ENCODE data around the gene ERG28.

Gene ERG28
- 10.5 to 14.4 (median 12.7) reads per million in 3 donors for total RNA-seq

GRCh38 chr14:75660630-75661498 is at the start of gene ERG28, which contains the start of gene TTLL5:
ERG28 (minus strand) TSS chr14:75660876; CDS start chr14:75657502, 3,374 bp downstream.
TTLL5 (plus strand) TSS chr14:75661246; CDS start chr14:75663150, 1,904 bp downstream.
- Histone ChIP-seq H3K36me3 (ENCODE audit: control insufficient read depth, insufficient read depth, low read length) (peaks cover 3% of the 10 kb centered on the region), H3K4me3 (ENCODE audit: insufficient read depth, low read depth, low read length, poor library complexity, severe bottlenecking) (peak within 1 kb of the TSS; percentile 89), H3K9me3 (ENCODE audit: control insufficient read depth, low read length) (no peaks in the 10 kb centered on the region), H3K27ac (ENCODE audit: insufficient read depth, low read length, poor library complexity, severe bottlenecking) (peak within 1 kb of the TSS; percentile 91), H3K4me1 (ENCODE audit: control insufficient read depth, insufficient read depth, low read length, poor library complexity, severe bottlenecking) (peaks cover 8% of the 10 kb centered on the region), H3K27me3 (replicated peaks; ENCODE audit: control insufficient read depth, insufficient read depth, low read length, poor library complexity, severe bottlenecking) (no peaks in the 10 kb centered on the region)
- DNase-seq = peak; percentile 95 to 96 (median 96)

- Histone ChIP-seq H3K4me1 (ENCODE audit: control insufficient read depth, insufficient read depth, low read length, poor library complexity, severe bottlenecking) (no peaks in the 10 kb centered on the region), H3K27me3 (replicated peaks; ENCODE audit: control insufficient read depth, insufficient read depth, low read length, poor library complexity, severe bottlenecking) (no peaks in the 10 kb centered on the region), H3K27ac (ENCODE audit: insufficient read depth, low read length, poor library complexity, severe bottlenecking) (no peak overlapping the region), H3K4me3 (ENCODE audit: insufficient read depth, low read depth, low read length, poor library complexity, severe bottlenecking) (no peak overlapping the region), H3K9me3 (ENCODE audit: control insufficient read depth, low read length) (no peaks in the 10 kb centered on the region), H3K36me3 (ENCODE audit: control insufficient read depth, insufficient read depth, low read length) (peaks cover 3% of the 10 kb centered on the region)
- peak; percentile 3 to 34 (median 5) for DNase-seq
Measured at GRCh38 chr14:75709207-75709812, 48.6 kb upstream of the ERG28 start.

GRCh38 chr14:75705014-75705413 is 44.3 kb upstream of the ERG28 start:
- Histone ChIP-seq H3K27ac (ENCODE audit: insufficient read depth, low read length, poor library complexity, severe bottlenecking) (no peak overlapping the region), H3K9me3 (ENCODE audit: control insufficient read depth, low read length) (no peaks in the 10 kb centered on the region), H3K27me3 (replicated peaks; ENCODE audit: control insufficient read depth, insufficient read depth, low read length, poor library complexity, severe bottlenecking) (no peaks in the 10 kb centered on the region), H3K4me1 (ENCODE audit: control insufficient read depth, insufficient read depth, low read length, poor library complexity, severe bottlenecking) (no peaks in the 10 kb centered on the region), H3K36me3 (ENCODE audit: control insufficient read depth, insufficient read depth, low read length) (peaks cover 5% of the 10 kb centered on the region), H3K4me3 (ENCODE audit: insufficient read depth, low read depth, low read length, poor library complexity, severe bottlenecking) (no peak overlapping the region)
- no peak for DNase-seq

- H3K27ac ChIP-seq (ENCODE audit: insufficient read depth, low read length, poor library complexity, severe bottlenecking) = no peak overlapping the region
- H3K27me3 ChIP-seq (replicated peaks; ENCODE audit: control insufficient read depth, insufficient read depth, low read length, poor library complexity, severe bottlenecking) = no peaks in the 10 kb centered on the region
- no peaks in the 10 kb centered on the region for H3K4me1 ChIP-seq (ENCODE audit: control insufficient read depth, insufficient read depth, low read length, poor library complexity, severe bottlenecking)
- DNase-seq = no peak
- no peaks in the 10 kb centered on the region for H3K9me3 ChIP-seq (ENCODE audit: control insufficient read depth, low read length)
- peaks cover 10% of the 10 kb centered on the region for H3K36me3 ChIP-seq (ENCODE audit: control insufficient read depth, insufficient read depth, low read length)
- H3K4me3 ChIP-seq (ENCODE audit: insufficient read depth, low read depth, low read length, poor library complexity, severe bottlenecking) = no peak overlapping the region
Measured at GRCh38 chr14:75703467-75703866, 42.8 kb upstream of the ERG28 start.

GRCh38 chr14:75702616-75703261 is 42.1 kb upstream of the ERG28 start:
- Histone ChIP-seq H3K27ac (ENCODE audit: insufficient read depth, low read length, poor library complexity, severe bottlenecking) (no peak overlapping the region), H3K27me3 (replicated peaks; ENCODE audit: control insufficient read depth, insufficient read depth, low read length, poor library complexity, severe bottlenecking) (no peaks in the 10 kb centered on the region), H3K9me3 (ENCODE audit: control insufficient read depth, low read length) (no peaks in the 10 kb centered on the region), H3K4me1 (ENCODE audit: control insufficient read depth, insufficient read depth, low read length, poor library complexity, severe bottlenecking) (no peaks in the 10 kb centered on the region), H3K4me3 (ENCODE audit: insufficient read depth, low read depth, low read length, poor library complexity, severe bottlenecking) (no peak overlapping the region), H3K36me3 (ENCODE audit: control insufficient read depth, insufficient read depth, low read length) (peaks cover 16% of the 10 kb centered on the region)
- no peak for DNase-seq

- no peak for DNase-seq
Measured at GRCh38 chr14:75702122-75702521, 41.4 kb upstream of the ERG28 start.

GRCh38 chr14:75700295-75700694 is 39.6 kb upstream of the ERG28 start:
- Histone ChIP-seq H3K36me3 (ENCODE audit: control insufficient read depth, insufficient read depth, low read length) (peaks cover 18% of the 10 kb centered on the region), H3K9me3 (ENCODE audit: control insufficient read depth, low read length) (no peaks in the 10 kb centered on the region), H3K4me1 (ENCODE audit: control insufficient read depth, insufficient read depth, low read length, poor library complexity, severe bottlenecking) (no peaks in the 10 kb centered on the region), H3K27me3 (replicated peaks; ENCODE audit: control insufficient read depth, insufficient read depth, low read length, poor library complexity, severe bottlenecking) (no peaks in the 10 kb centered on the region), H3K4me3 (ENCODE audit: insufficient read depth, low read depth, low read length, poor library complexity, severe bottlenecking) (no peak overlapping the region), H3K27ac (ENCODE audit: insufficient read depth, low read length, poor library complexity, severe bottlenecking) (no peak overlapping the region)
- DNase-seq = no peak

More at GRCh38 chr14:75702122-75702521, 41.4 kb upstream of the ERG28 start:
- Histone ChIP-seq H3K4me1 (ENCODE audit: control insufficient read depth, insufficient read depth, low read length, poor library complexity, severe bottlenecking) (no peaks in the 10 kb centered on the region), H3K27me3 (replicated peaks; ENCODE audit: control insufficient read depth, insufficient read depth, low read length, poor library complexity, severe bottlenecking) (no peaks in the 10 kb centered on the region), H3K27ac (ENCODE audit: insufficient read depth, low read length, poor library complexity, severe bottlenecking) (no peak overlapping the region), H3K4me3 (ENCODE audit: insufficient read depth, low read depth, low read length, poor library complexity, severe bottlenecking) (no peak overlapping the region), H3K36me3 (ENCODE audit: control insufficient read depth, insufficient read depth, low read length) (peaks cover 18% of the 10 kb centered on the region), H3K9me3 (ENCODE audit: control insufficient read depth, low read length) (no peaks in the 10 kb centered on the region)

- DNase-seq = no peak
- H3K36me3 ChIP-seq (ENCODE audit: control insufficient read depth, insufficient read depth, low read length) = peaks cover 18% of the 10 kb centered on the region
- no peaks in the 10 kb centered on the region for H3K9me3 ChIP-seq (ENCODE audit: control insufficient read depth, low read length)
- H3K27me3 ChIP-seq (replicated peaks; ENCODE audit: control insufficient read depth, insufficient read depth, low read length, poor library complexity, severe bottlenecking) = no peaks in the 10 kb centered on the region
- H3K27ac ChIP-seq (ENCODE audit: insufficient read depth, low read length, poor library complexity, severe bottlenecking) = no peak overlapping the region
- H3K4me1 ChIP-seq (ENCODE audit: control insufficient read depth, insufficient read depth, low read length, poor library complexity, severe bottlenecking) = no peaks in the 10 kb centered on the region
- H3K4me3 ChIP-seq (ENCODE audit: insufficient read depth, low read depth, low read length, poor library complexity, severe bottlenecking) = no peak overlapping the region
Measured at GRCh38 chr14:75699331-75699730, 38.7 kb upstream of the ERG28 start.

GRCh38 chr14:75697918-75698317 is 37.2 kb upstream of the ERG28 start:
- H3K27me3 ChIP-seq (replicated peaks; ENCODE audit: control insufficient read depth, insufficient read depth, low read length, poor library complexity, severe bottlenecking) = no peaks in the 10 kb centered on the region
- no peak overlapping the region for H3K4me3 ChIP-seq (ENCODE audit: insufficient read depth, low read depth, low read length, poor library complexity, severe bottlenecking)
- H3K27ac ChIP-seq (ENCODE audit: insufficient read depth, low read length, poor library complexity, severe bottlenecking) = no peak overlapping the region
- peaks cover 26% of the 10 kb centered on the region for H3K36me3 ChIP-seq (ENCODE audit: control insufficient read depth, insufficient read depth, low read length)
- DNase-seq = no peak
- H3K4me1 ChIP-seq (ENCODE audit: control insufficient read depth, insufficient read depth, low read length, poor library complexity, severe bottlenecking) = no peaks in the 10 kb centered on the region
- no peaks in the 10 kb centered on the region for H3K9me3 ChIP-seq (ENCODE audit: control insufficient read depth, low read length)

All from effector memory CD4-positive, alpha-beta T cell (primary cell).